K562 (cell line): ENCODE data around the gene NME4. TPM values are rescaled to one million over a fixed set of nuclear protein-coding genes. Genes with fewer than 3 reads are reported as not detected.

Experiments
- ATAC-seq: fragments of 200-7000 bp; cut with Tn5 transposase; 3 replicates; pipeline ENCODE4 v1.9.1; 2020; ENCODE audit warnings: moderate library complexity
- BruUV-seq: library from RNA; stranded (reverse); fragments of 400-500 nt; replicated peaks from 2 replicates; lab custom pipeline; 2021; lab: Mats Ljungman, UMichigan
- CTCF ChIA-PET: fragments of 300-600 bp; formaldehyde crosslinking; extraction: SDS; loops from one replicate; lab custom pipeline; 2021; ENCODE audit warnings: low intra/inter-chr PET ratio; lab: Yijun Ruan, JAX
- POLR2A ChIA-PET: fragments of 300-600, 350-650 bp; sonication (Branson Sonifier 250); formaldehyde crosslinking; extraction: SDS; loops from one replicate; lab custom pipeline; 2021; ENCODE audit warnings: antibody characterized with exemption, inconsistent platforms; lab: Yijun Ruan, JAX
- DNase-seq, 4 experiments: peaks; one replicate each; pipeline versions ENCODE4 v3.0.0 to v3.0.0-alpha.2; 2011 to 2018; ENCODE audit warnings: low spot score in 3 of 4, mixed read lengths in 3 of 4; ENCODE audit errors: extremely low read depth in 1 of 4
- FAIRE-seq: peaks from 2 replicates; lab custom pipeline; 2011; peaks lifted over from hg19 to GRCh38; lab: Jason Lieb, UNC
- H2AFZ ChIP-seq: 2 replicates; pipeline ENCODE4 v1.6.0; 2011; ENCODE audit warnings: low read depth, low read length, control low read depth, inconsistent platforms
- H3K27ac ChIP-seq: fragments of 200-600 bp; 3 replicates; pipeline ENCODE4 v1.8.0; 2011; ENCODE audit warnings: low read depth, mild to moderate bottlenecking, control low read depth, inconsistent platforms, low read length, moderate library complexity, mixed read lengths; ENCODE audit errors: extremely low read depth
- H3K27me3 ChIP-seq, 2 experiments: fragments of 300-600 bp in 1 of 2; 2 replicates in 1 of 2; 3 replicates in 1 of 2; pipeline versions ENCODE4 v1.6.0 to v1.8.0; 2011; ENCODE audit warnings: inconsistent platforms in 2 of 2, low read length in 2 of 2, mild to moderate bottlenecking in 1 of 2, mixed read lengths in 1 of 2, moderate library complexity in 1 of 2; ENCODE audit not compliant: control insufficient read depth in 2 of 2, insufficient read depth in 2 of 2
- H3K36me3 ChIP-seq: fragments of 300-600 bp; 3 replicates; pipeline ENCODE4 v1.8.0; 2011; ENCODE audit warnings: mild to moderate bottlenecking, low read length, inconsistent platforms; ENCODE audit not compliant: control insufficient read depth, insufficient read depth
- H3K4me1 ChIP-seq, 2 experiments: fragments of 200-600 bp in 1 of 2; replicated peaks in 1 of 2; 2 replicates in 1 of 2; 3 replicates in 1 of 2; pipeline versions ENCODE4 v1.5.1 to v1.8.0; 2011; ENCODE audit warnings: inconsistent platforms in 2 of 2, low read length in 2 of 2, mild to moderate bottlenecking in 1 of 2, mixed read lengths in 1 of 2, moderate library complexity in 1 of 2; ENCODE audit not compliant: control insufficient read depth in 2 of 2, insufficient read depth in 2 of 2
- H3K4me2 ChIP-seq: 2 replicates; pipeline ENCODE4 v1.6.1; 2011; ENCODE audit warnings: low read length, control low read depth, inconsistent platforms, mixed read lengths; ENCODE audit not compliant: insufficient read depth
- H3K4me3 ChIP-seq: fragments of 200-600 bp; sonication (generic), shearing (Covaris generic); 2 replicates; pipeline ENCODE4 v1.5.1; 2016; ENCODE audit warnings: control low read depth, inconsistent platforms
- H3K79me2 ChIP-seq: fragments of 200-600 bp; 3 replicates; pipeline ENCODE4 v1.8.0; 2011; ENCODE audit warnings: low read length, inconsistent platforms; ENCODE audit not compliant: control insufficient read depth, insufficient read depth
- H3K9ac ChIP-seq, 2 experiments: 2 replicates each; pipeline versions ENCODE4 v1.6.0 to v1.6.1; 2011; ENCODE audit warnings: low read depth in 2 of 2, low read length in 2 of 2, control low read depth in 1 of 2, inconsistent platforms in 1 of 2, mild to moderate bottlenecking in 1 of 2, mixed read lengths in 1 of 2; ENCODE audit not compliant: insufficient read depth in 1 of 2
- H3K9me1 ChIP-seq: one replicate; pipeline ENCODE4 v1.6.0; 2011; ENCODE audit warnings: inconsistent platforms, mild to moderate bottlenecking, low read length, moderate library complexity; ENCODE audit not compliant: control insufficient read depth, insufficient read depth
- H3K9me3 ChIP-seq: replicated peaks from 2 replicates; pipeline ENCODE4 v1.5.1; 2011; ENCODE audit warnings: low read depth, low read length, inconsistent platforms; ENCODE audit not compliant: control insufficient read depth, insufficient read depth
- H4K20me1 ChIP-seq: replicated peaks from 2 replicates; pipeline ENCODE4 v1.6.1; 2011; ENCODE audit warnings: low read length, inconsistent platforms, mixed read lengths; ENCODE audit not compliant: control insufficient read depth, insufficient read depth
- BRCA1 ChIP-seq, 2 experiments: fragments of 450-650 bp in 1 of 2; sonication (generic) in 1 of 2; formaldehyde crosslinking in 1 of 2; IDR thresholded peaks; 2 replicates each; pipeline versions ENCODE4 v1.5.0 to v1.6.1; 2017 to 2020; ENCODE audit warnings: mild to moderate bottlenecking in 1 of 2, missing genetic modification reagents in 1 of 2
- BRF2 ChIP-seq: IDR thresholded peaks from 3 replicates; pipeline ENCODE4 v1.6.1; 2011; ENCODE audit warnings: borderline replicate concordance, mild to moderate bottlenecking; ENCODE audit not compliant: insufficient read length, insufficient read depth
- ETV5 ChIP-seq: sonication (generic); formaldehyde crosslinking; IDR thresholded peaks from 2 replicates; pipeline ENCODE4 v1.4.0; 2020; ENCODE audit warnings: low read depth, mild to moderate bottlenecking, missing genetic modification reagents
- FOSL1 ChIP-seq: fragments of 200-800 bp; sonication (Bioruptor generic); conservative IDR thresholded peaks from 2 replicates; pipeline ENCODE4 v1.6.1; 2016; ENCODE audit warnings: missing genetic modification characterization, missing compliant biosample characterization
- HDAC1 ChIP-seq, 2 experiments: fragments of 450-650 bp; IDR thresholded peaks; 2 replicates each; pipeline ENCODE4 v1.6.1; 2016 to 2017; ENCODE audit warnings: inconsistent platforms in 1 of 2, mild to moderate bottlenecking in 1 of 2, moderate library complexity in 1 of 2
- HDAC2 ChIP-seq: fragments of 450-650 bp; IDR thresholded peaks from 2 replicates; pipeline ENCODE4 v1.6.1; 2016; ENCODE audit warnings: mild to moderate bottlenecking
- KHSRP ChIP-seq: fragments of 450-650 bp; IDR thresholded peaks from 2 replicates; pipeline ENCODE4 v1.6.1; 2017
- RB1 ChIP-seq: fragments of 450-650 bp; IDR thresholded peaks from 2 replicates; pipeline ENCODE4 v1.6.1; 2017; ENCODE audit warnings: low read depth, mild to moderate bottlenecking
- RBM22 ChIP-seq: fragments of 200-400 bp; formaldehyde crosslinking; IDR thresholded peaks from 2 replicates; pipeline ENCODE4 v1.6.1; 2018; ENCODE audit warnings: low read length, low read depth; ENCODE audit not compliant: poor library complexity, severe bottlenecking
- SUPT5H ChIP-seq: fragments of 450-650 bp; IDR thresholded peaks from 2 replicates; pipeline ENCODE4 v1.6.1; 2016
- ZFPM2 ChIP-seq: fragments of 250-450 bp; sonication (Bioruptor Pico); IDR thresholded peaks from 2 replicates; pipeline ENCODE4 v1.5.1; 2022; ENCODE audit warnings: mild to moderate bottlenecking
- ZNF197 ChIP-seq: fragments of 200-800 bp; sonication (Bioruptor generic); IDR thresholded peaks from 2 replicates; pipeline ENCODE4 v1.6.1; 2016; ENCODE audit warnings: low read depth, missing genetic modification characterization, missing compliant biosample characterization
- ZNF586 ChIP-seq: fragments of 450-650 bp; formaldehyde crosslinking; conservative IDR thresholded peaks from 2 replicates; pipeline ENCODE4 v1.4.0; 2020; ENCODE audit warnings: mild to moderate bottlenecking, moderate library complexity
- ZNF699 ChIP-seq: fragments of 250-450 bp; sonication (Bioruptor Pico); IDR thresholded peaks from 2 replicates; pipeline ENCODE4 v1.8.0; 2021; ENCODE audit warnings: mild to moderate bottlenecking, moderate library complexity; ENCODE audit not compliant: insufficient replicate concordance
- WGBS: fragments of 100-300 bp; shearing (Covaris generic); methylation state at CpG from one replicate; pipeline ENCODE4 v1.1.6; 2016; ENCODE audit warnings: low coverage, mixed read lengths; ENCODE audit not compliant: insufficient coverage; ENCODE audit errors: missing lambda C conversion rate; 5-methylcytosine and 5-hydroxymethylcytosine counted together
- in situ Hi-C: fragments of 300-500 bp; cut with MboI; formaldehyde crosslinking; loops from 4 replicates; pipeline ENCODE4 v1.15.0; 2018; ENCODE audit warnings: inconsistent platforms, mixed read lengths
- intact Hi-C: fragments of 100-400 bp; cut with micrococcal nuclease; formaldehyde crosslinking; loops from 2 replicates; pipeline ENCODE4 v1.14.2; 2022
- polyA plus RNA-seq, 8 experiments: library from polyadenylated mRNA; depleted of rRNA in 4 of 8; stranded (reverse) in 5 of 8; unstranded in 3 of 8; fragments of >200 nt; fragmentation: Nextera tagmentation in 2 of 8; fragmentation: Illumina TruSeq in 1 of 8; extraction: Ambion mirVana in 2 of 8; extraction: Trizol in 1 of 8; gene quantifications; 2 replicates each; pipeline versions ENCODE4 v1.2.1 to v1.2.3, GENCODE V29; 2011 to 2014; ENCODE audit warnings: inconsistent platforms in 1 of 8, missing spikeins in 1 of 8
- total RNA-seq, 7 experiments: library from RNA; depleted of rRNA in 6 of 7; stranded (reverse); fragments of >200 nt in 6 of 7; fragmentation: Illumina TruSeq in 2 of 7; extraction: Trizol in 2 of 7; gene quantifications; 2 replicates each; pipeline versions ENCODE4 v1.2.1 to v1.2.3, GENCODE V29; 2011 to 2021; ENCODE audit warnings: low replicate concordance in 1 of 7

The NME4 gene
- total and polyA plus RNA-seq, 9 of the 15 experiments (the other 6 are each of a cell fraction or from before 2014, with no cell fraction given): 15.4 to 264 (median 139) TPM

- POLR2A ChIA-PET: interaction anchor here (0.6 to 3.1 kb wide), 2 partner anchors 10 to 25 kb away, joined by 3 to 13 read pairs; no protein-coding TSS in a partner anchor
- H2AFZ ChIP-seq: peak overlapping the region; percentile 94; the same call in 1 of the 2 replicates
- TF ChIP-seq HDAC1 (IDR thresholded peaks at IDR 0.05) (no peak), FOSL1 (0 out of 2 replicates have a peak, but pooled peaks have one; percentile 20)
- TF ChIP-seq, all 486 proteins: peak for 1
- CTCF ChIA-PET: no interaction called here
- no peak for ATAC-seq
- peak overlapping the region in 1 of 2 experiments; percentile 98; a peak in 1 of 4 replicates for H3K9ac ChIP-seq
- in situ Hi-C loops (no loop called here), intact Hi-C loops (loop anchor here (10.0 kb wide), 1 partner anchor 61 kb away; no protein-coding TSS in a partner anchor)
- no peaks in the 10 kb centered on the region for H3K9me1 ChIP-seq
- no peaks in the 10 kb centered on the region; the same call in 2 of the 3 replicates for H3K36me3 ChIP-seq
- 54% methylated on average over 20 of the region's 20 CpGs for WGBS
- H3K4me3 ChIP-seq: no peak overlapping the region
- H4K20me1 ChIP-seq: no peaks in the 10 kb centered on the region
- no TSS peak for BruUV-seq
- peaks cover 8% of the 10 kb centered on the region; the same call in 2 of the 3 replicates for H3K79me2 ChIP-seq
- H3K4me2 ChIP-seq: peak overlapping the region; percentile 78; the same call in 1 of the 2 replicates
- no peaks in the 10 kb centered on the region for H3K9me3 ChIP-seq
- peak; percentile 71 for FAIRE-seq
- no peak for DNase-seq
- peaks cover 12 to 40% of the 10 kb centered on the region in 2 experiments; a peak in 3 of 5 replicates for H3K4me1 ChIP-seq
- no peaks in the 10 kb centered on the region for H3K27me3 ChIP-seq
- no peak overlapping the region for H3K27ac ChIP-seq
Observed at GRCh38 chr16:424033-424622, 27.1 kb downstream of the NME4 start.

- ChIA-PET POLR2A (interaction anchor here (0.6 to 3.1 kb wide), 3 partner anchors 10 to 83 kb away, joined by 3 to 13 read pairs (median 3); no protein-coding TSS in a partner anchor), CTCF (no interaction called here)
- BruUV-seq: no TSS peak
- ATAC-seq (peak; percentile 62), FAIRE-seq (peak; percentile 15), DNase-seq (peak in 2 of 4 experiments; percentile 26 to 50)
- Histone ChIP-seq H3K27me3 (no peaks in the 10 kb centered on the region), H3K4me1 (peaks cover 12 to 40% of the 10 kb centered on the region in 2 experiments; a peak in 3 of 5 replicates), H3K9me3 (no peaks in the 10 kb centered on the region), H3K36me3 (no peaks in the 10 kb centered on the region; the same call in 2 of the 3 replicates), H3K9me1 (no peaks in the 10 kb centered on the region), H4K20me1 (no peaks in the 10 kb centered on the region), H3K4me2 (peak overlapping the region; percentile 78), H3K9ac (peak overlapping the region; percentile 61 to 98), H3K79me2 (peaks cover 8% of the 10 kb centered on the region; the same call in 2 of the 3 replicates), H3K4me3 (peak overlapping the region; percentile 49), H3K27ac (peak overlapping the region; percentile 38; the same call in 2 of the 3 replicates), H2AFZ (peak overlapping the region; percentile 94)
- in situ Hi-C loops (no loop called here), intact Hi-C loops (loop anchor here (10.0 kb wide), 1 partner anchor 60 kb away; no protein-coding TSS in a partner anchor)
- 15% methylated on average over 31 of the region's 31 CpGs for WGBS
- TF ChIP-seq ZNF699 (no peak), ZNF197 (CRISPR knock-in tag) (no peak), ZNF586 (CRISPR knock-in tag) (no peak), ETV5 (CRISPR knock-in tag) (0 out of 2 replicates have a peak, but pooled peaks have one; percentile 8), RBM22 (no peak), ZFPM2 (CRISPR knock-in tag) (no peak), HDAC2 (no peak), SUPT5H (no peak), KHSRP (no peak), RB1 (0 out of 2 replicates have a peak, but pooled peaks have one; percentile 33), BRCA1 (IDR thresholded peaks at IDR 0.05) (no peak), BRCA1 (CRISPR knock-in tag; IDR thresholded peaks at IDR 0.05) (no peak), BRF2 (no peak)
Observed at GRCh38 chr16:424623-425081, 27.7 kb downstream of the NME4 start.
